ENCODE measurements around the gene KLHL3. TPM values are rescaled to one million over a fixed set of nuclear protein-coding genes. Genes with fewer than 3 reads are reported as not detected.

The KLHL3 gene
- total RNA-seq, 1 experiment from 2014 or later, result 15.7 TPM

GRCh38 chr5:137621861-137622823 lies 113.7 kb downstream of the KLHL3 start:
- H3K4me3 Mint-ChIP-seq, result no peak overlapping the region
- TF ChIP-seq SMAD3 (CRISPR knock-in tag; IDR thresholded peaks at IDR 0.05; ENCODE audit: borderline replicate concordance), result no peak
- no peak for TF ChIP-seq NFE2L1 (CRISPR knock-in tag; IDR thresholded peaks at IDR 0.05)
- no peak for TF ChIP-seq ZSCAN18 (CRISPR knock-in tag; IDR thresholded peaks at IDR 0.05)
- no peak for TF ChIP-seq AFF4 (CRISPR knock-in tag; IDR thresholded peaks at IDR 0.05; ENCODE audit: borderline replicate concordance)
- no peak for DNase-seq (ENCODE audit: low spot score)
- no peaks in the 10 kb centered on the region for H3K9me3 Mint-ChIP-seq
- 0 out of 2 replicates have a peak, but pooled peaks cover 2% of the 10 kb centered on the region for H3K4me1 Mint-ChIP-seq
- no peak for ATAC-seq
- H3K27me3 Mint-ChIP-seq (ENCODE audit: low read depth), result no peaks in the 10 kb centered on the region
- ChIA-PET POLR2A (interaction anchor here (0.6 kb wide), 1 partner anchor 384 kb away, joined by 4 read pairs; no protein-coding TSS in a partner anchor), CTCF (interaction anchor here (0.9 to 4.0 kb wide), 2 partner anchors 8 to 38 kb away, joined by 4 to 25 read pairs; no protein-coding TSS in a partner anchor)
- H3K27ac Mint-ChIP-seq, result peak overlapping the region; percentile 29; the same call in 1 of the 2 replicates
- peaks cover 7% of the 10 kb centered on the region for H3K36me3 Mint-ChIP-seq

GRCh38 chr5:137621306-137621705 lies 114.6 kb downstream of the KLHL3 start:
- Mint-ChIP-seq H3K36me3 (peaks cover 7% of the 10 kb centered on the region), H3K4me3 (no peak overlapping the region), H3K27ac (peak overlapping the region; percentile 29; the same call in 1 of the 2 replicates), H3K4me1 (0 out of 2 replicates have a peak, but pooled peaks cover 2% of the 10 kb centered on the region), H3K9me3 (no peaks in the 10 kb centered on the region), H3K27me3 (ENCODE audit: low read depth) (no peaks in the 10 kb centered on the region)
- ATAC-seq (no peak), DNase-seq (ENCODE audit: low spot score) (no peak)
- ChIA-PET POLR2A (interaction anchor here (0.6 kb wide), 1 partner anchor 385 kb away, joined by 4 read pairs; no protein-coding TSS in a partner anchor), CTCF (interaction anchor here (0.5 to 4.0 kb wide), 4 partner anchors 8 to 156 kb away, joined by 3 to 25 read pairs (median 4); no protein-coding TSS in a partner anchor)
- TF ChIP-seq TP53 (CRISPR knock-in tag; IDR thresholded peaks at IDR 0.05), result no peak
- no peak for TF ChIP-seq E2F5 (CRISPR knock-in tag; IDR thresholded peaks at IDR 0.05)
- no peak for TF ChIP-seq PRDM15 (CRISPR knock-in tag; IDR thresholded peaks at IDR 0.05)
- no peak for TF ChIP-seq JUN (CRISPR knock-in tag; IDR thresholded peaks at IDR 0.05)
- TF ChIP-seq SP1 (CRISPR knock-in tag; conservative IDR thresholded peaks at IDR 0.05), result no peak
- TF ChIP-seq USF2 (CRISPR knock-in tag; IDR thresholded peaks at IDR 0.05), result no peak
- TF ChIP-seq PREB (CRISPR knock-in tag; IDR thresholded peaks at IDR 0.05; ENCODE audit: borderline replicate concordance), result no peak
